GM21381 (cell line): ENCODE results near the gene ATXN1.
"Not testable (repeated sequence)": the region's sequence is repeated elsewhere in the genome, so short reads cannot be mapped to it uniquely, and the experiment has no call there.

Source experiments
- ATAC-seq: cut with Tn5 transposase; IDR thresholded peaks from one replicate; pipeline ENCODE4 v1.9.1; 2021; ENCODE audit warnings: mild to moderate bottlenecking, moderate library complexity; ENCODE audit not compliant: unreplicated experiment

The ATXN1 gene

GRCh38 chr6:16406538-16406937 is 354.7 kb downstream of the ATXN1 start:
- not testable (repeated sequence) for ATAC-seq

GRCh38 chr6:16405375-16405774 is 355.9 kb downstream of the ATXN1 start:
- no peak for ATAC-seq

DNA sequence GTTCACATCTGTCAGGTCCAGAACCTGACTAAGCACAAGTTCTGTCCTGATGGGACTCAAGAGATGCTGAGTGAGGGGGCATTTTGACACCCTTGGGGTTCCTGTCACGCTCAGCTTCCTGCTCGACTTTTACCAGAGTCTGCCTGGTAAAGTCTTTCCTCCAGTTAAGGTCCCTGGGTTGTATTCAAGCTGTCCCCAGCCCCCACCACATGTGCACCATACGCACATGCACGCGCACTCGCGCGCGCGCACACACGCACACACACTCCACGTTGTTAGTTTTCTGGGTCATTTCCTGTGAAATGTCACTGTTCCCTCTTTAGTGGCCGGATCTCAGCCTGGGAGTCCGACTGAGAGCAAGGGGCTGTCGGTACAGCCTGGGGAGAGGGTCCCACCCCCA is 356.8 kb downstream of the ATXN1 start:
- no peak for ATAC-seq

DNA sequence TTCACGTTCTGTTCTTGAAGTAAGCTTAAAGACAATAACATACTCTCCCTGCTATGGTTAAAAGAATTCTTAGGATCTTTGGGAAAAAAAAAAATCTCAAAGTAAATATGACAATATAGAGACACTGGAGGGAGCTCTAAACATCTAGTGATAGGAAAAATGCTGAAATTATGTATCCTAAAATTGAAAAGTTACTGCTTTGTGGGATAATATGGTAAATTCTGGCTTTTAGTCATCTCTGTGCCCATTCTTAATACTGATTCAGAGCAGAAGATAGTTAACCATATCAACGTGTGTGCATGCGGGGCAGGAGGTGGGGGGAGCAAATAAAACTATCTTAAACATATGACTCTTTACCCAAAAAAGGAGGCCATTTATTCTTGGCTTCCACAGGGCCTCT is 357.4 kb downstream of the ATXN1 start:
- no peak for ATAC-seq

GRCh38 chr6:16402581-16402900 is 358.7 kb downstream of the ATXN1 start:
- no peak for ATAC-seq

- no peak for ATAC-seq
Measured at GRCh38 chr6:16400248-16400760, 361.0 kb downstream of the ATXN1 start.

DNA sequence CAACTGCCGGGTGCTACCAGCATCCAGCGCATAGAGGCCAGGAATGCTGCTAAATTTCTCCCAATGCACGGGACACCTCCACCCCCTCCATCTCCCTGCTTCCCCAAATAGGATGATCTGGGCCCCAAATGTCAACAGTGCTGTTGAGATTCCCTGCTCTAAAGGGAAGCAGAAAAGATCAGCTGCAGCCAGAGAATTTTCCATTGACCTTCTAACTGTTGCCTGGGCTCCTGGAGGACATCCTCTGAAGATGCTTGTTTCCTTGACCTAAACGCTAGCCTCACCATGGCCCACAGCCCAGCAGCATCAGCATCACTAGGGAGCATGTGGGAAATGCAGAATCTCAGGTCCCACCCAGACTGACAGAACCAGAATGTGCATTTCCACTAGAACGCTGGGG is 361.6 kb downstream of the ATXN1 start:
- no peak for ATAC-seq

- no peak for ATAC-seq
Measured at GRCh38 chr6:16399158-16399557, 362.1 kb downstream of the ATXN1 start.

DNA sequence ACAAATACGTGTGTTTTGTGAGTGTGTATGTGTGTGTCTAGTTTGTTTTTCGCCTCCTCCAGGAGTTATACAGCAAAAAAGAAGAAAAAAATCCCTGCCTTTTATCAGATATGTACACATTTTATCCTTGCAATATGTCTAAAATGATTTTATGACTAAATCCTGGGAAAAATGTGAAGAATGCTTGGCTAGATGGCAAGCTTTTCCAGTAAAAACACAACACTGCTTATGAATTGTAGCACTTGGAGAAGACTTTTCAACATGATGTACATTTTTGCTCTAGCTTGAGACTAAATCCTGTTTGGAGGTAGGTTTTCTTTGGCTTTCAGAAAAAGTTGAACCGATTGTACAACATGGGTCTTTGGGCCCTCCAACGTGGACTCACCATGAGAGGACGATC is 362.7 kb downstream of the ATXN1 start:
- ATAC-seq, result no peak

DNA sequence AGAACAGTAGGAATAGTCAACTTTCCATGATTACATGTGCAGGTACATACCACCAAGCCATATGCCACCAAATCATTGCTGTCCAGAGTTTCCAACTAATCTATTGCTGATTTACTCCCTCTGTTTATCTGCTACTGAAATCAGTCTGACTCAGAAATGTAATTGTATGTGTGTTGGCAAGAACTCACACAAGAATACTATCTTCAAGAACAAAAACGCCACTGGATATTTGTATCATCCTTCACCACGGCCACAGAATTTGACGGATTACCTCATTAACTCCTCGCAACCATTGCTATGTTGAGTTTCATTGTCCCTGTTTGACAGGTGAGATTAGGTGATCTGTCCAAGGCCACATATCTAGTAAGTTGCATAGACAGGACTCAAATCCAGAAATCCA is 363.6 kb downstream of the ATXN1 start:
- ATAC-seq, result no peak

GRCh38 chr6:16396497-16397319 is 364.6 kb downstream of the ATXN1 start:
- ATAC-seq, result no peak

GRCh38 chr6:16394632-16395031 is 366.6 kb downstream of the ATXN1 start:
- no peak for ATAC-seq

GRCh38 chr6:16393326-16393725 is 367.9 kb downstream of the ATXN1 start:
- no peak for ATAC-seq

DNA sequence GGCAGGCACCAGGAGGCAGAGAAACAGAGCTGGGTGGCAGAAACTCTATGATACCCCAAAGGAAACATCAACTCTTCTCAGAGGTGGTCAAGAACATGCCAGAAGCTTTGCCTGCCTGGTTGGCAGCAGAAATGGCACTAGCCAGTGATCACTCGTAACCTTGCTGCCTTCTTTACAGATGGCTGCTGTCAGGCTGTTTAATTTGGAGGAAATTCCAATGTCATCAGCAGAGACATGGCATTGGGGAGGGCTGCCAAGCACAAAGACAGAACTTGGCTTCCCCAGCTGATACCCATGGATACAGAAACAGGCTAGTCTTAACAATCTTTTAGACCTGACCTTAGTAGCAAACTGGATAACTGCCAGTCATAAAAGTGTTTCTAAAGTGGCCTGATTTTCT is 369.2 kb downstream of the ATXN1 start:
- ATAC-seq, result no peak

DNA sequence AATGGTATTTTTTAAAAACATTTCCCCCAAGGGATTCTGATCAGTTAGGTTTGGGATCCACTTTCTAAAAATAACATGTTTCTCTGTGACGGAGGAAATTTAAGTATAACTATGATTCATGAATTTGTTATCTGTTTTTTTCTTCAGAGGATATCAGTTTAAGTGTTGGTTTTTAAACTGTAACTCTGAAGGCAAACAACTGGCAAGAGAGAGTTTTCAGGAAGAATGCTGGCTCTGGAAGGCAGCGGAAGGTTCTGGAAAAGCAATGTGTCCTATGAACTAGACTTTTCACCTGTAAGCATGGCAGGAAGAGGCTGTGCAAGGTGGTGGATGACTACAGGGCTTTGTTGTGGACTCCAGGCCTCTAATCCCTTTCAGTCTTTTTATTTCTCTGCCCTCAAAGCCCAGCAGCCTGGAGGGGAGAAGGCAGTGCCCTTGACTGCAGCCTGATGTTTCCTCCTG is 369.8 kb downstream of the ATXN1 start:
- no peak for ATAC-seq

- not testable (repeated sequence) for ATAC-seq
Measured at GRCh38 chr6:16390909-16391450, 370.3 kb downstream of the ATXN1 start.

- no peak for ATAC-seq
Measured at GRCh38 chr6:16389642-16390041, 371.6 kb downstream of the ATXN1 start.

DNA sequence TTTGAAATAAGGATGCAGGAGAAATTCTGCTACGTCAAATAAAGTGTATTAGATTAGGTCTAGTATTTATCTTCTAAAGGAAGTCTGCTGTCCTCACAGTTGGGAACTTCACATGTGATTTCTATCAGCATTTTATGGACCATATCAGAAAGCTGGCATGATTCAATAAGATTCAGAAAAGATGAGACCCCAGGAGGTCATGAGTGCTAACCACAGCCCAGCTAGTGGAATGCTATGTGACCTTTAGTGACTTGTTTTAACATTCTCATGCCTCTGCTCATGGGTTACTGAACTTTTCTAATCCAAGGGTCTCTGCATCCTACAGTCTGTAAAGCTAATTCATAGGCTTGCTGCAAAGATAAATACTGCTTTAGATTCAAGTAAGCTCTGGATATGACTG is 372.8 kb downstream of the ATXN1 start:
- ATAC-seq, result no peak

DNA sequence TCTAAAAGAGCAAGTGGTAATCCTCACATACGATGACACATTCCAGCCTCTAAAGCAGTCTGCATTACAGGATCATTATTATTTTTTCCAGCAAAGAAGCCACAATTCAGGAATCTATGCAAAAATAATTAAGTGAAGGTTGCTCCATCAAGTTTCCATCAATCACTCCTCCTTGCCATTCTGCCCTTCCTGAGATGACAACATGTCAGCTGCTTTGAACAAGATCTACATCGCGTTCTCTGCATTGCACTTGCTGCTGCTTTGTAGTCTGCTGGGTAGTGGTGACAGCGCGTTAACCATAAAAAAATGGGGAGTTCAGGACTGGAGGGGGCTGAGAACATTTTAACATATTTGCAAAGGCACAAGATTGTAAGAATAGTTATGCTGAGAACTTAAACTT is 375.2 kb downstream of the ATXN1 start:
- no peak for ATAC-seq

GRCh38 chr6:16383607-16384206 is 377.6 kb downstream of the ATXN1 start:
- no peak for ATAC-seq

- not testable (repeated sequence) for ATAC-seq
Measured at GRCh38 chr6:16381968-16382367, 379.3 kb downstream of the ATXN1 start.

DNA sequence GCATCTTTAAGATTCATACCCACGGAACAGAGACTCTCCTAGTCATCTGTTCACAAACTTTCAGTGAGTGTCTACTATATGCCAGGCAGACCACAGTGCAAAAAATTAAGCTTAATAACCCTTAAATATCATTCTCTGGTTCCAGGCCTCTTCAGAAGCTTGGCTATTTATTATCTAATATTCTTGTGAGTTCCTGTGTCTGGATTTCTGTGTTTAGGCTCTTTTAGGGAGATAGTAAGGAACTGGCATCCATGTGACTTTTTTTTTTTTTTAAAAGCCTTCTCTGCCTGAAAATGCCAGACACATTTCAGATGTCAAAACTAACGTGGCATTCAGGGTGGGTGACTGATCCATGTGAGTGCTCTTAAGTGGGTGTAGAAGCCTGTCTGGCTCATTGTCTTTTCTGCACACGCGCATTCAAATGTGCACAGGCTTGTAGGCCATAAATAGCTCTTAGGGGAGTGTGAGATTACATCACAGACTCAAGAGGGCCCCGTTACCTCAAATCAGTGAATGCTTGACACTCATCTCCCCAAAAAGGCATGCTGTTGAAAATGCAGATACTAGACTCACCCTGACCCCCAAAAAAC is 380.9 kb downstream of the ATXN1 start:
- no peak for ATAC-seq
